ENCODE results near the gene RANGAP1. TPM values are rescaled to one million over a fixed set of nuclear protein-coding genes. Genes with fewer than 3 reads are reported as not detected.
A peak's percentile ranks its signal among the peaks of the same experiment; 100 is the strongest.

Gene RANGAP1
- total RNA-seq, 1 donor from 2014 or later: 71.5 TPM

- Mint-ChIP-seq H3K27ac (ENCODE audit: unreplicated experiment) (no peak overlapping the region), H3K27me3 (ENCODE audit: unreplicated experiment) (peaks cover 8% of the 10 kb centered on the region), H3K36me3 (ENCODE audit: low read depth, unreplicated experiment) (peaks cover 14% of the 10 kb centered on the region), H3K4me1 (ENCODE audit: unreplicated experiment) (peaks cover 24% of the 10 kb centered on the region), H3K4me3 (ENCODE audit: unreplicated experiment) (peak overlapping the region; percentile 47), H3K9me3 (ENCODE audit: unreplicated experiment) (no peaks in the 10 kb centered on the region)
- TF ChIP-seq, protein P1, sequence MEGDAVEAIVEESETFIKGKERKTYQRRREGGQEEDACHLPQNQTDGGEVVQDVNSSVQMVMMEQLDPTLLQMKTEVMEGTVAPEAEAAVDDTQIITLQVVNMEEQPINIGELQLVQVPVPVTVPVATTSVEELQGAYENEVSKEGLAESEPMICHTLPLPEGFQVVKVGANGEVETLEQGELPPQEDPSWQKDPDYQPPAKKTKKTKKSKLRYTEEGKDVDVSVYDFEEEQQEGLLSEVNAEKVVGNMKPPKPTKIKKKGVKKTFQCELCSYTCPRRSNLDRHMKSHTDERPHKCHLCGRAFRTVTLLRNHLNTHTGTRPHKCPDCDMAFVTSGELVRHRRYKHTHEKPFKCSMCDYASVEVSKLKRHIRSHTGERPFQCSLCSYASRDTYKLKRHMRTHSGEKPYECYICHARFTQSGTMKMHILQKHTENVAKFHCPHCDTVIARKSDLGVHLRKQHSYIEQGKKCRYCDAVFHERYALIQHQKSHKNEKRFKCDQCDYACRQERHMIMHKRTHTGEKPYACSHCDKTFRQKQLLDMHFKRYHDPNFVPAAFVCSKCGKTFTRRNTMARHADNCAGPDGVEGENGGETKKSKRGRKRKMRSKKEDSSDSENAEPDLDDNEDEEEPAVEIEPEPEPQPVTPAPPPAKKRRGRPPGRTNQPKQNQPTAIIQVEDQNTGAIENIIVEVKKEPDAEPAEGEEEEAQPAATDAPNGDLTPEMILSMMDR (IDR thresholded peaks at IDR 0.05; ENCODE audit: unreplicated experiment): no peak
- no peak for DNase-seq (ENCODE audit: low spot score)
These were observed 54.6 kb downstream of the RANGAP1 start for GRCh38 chr22:41231369-41231768.

DNA sequence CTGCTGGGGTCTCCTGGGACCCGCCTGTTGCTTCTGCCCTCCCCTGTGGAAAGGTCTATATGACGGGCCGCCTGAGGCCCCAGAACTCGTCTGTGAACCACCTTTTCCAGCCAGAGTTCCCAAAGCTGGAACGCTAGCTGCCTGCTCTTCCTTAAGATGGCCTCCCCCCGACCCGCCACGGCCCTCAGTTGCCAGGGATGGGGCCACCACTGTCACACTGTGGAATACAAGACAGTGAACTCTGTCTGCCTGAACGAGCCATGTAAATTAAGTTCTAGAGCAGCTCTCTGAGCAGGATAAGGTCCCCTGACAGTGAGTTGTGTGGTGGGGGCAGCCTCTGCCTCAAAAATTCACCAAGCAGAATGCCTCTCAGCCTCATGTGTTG lies 55.6 kb downstream of the RANGAP1 start:
- H3K4me3 Mint-ChIP-seq (ENCODE audit: unreplicated experiment): no peak overlapping the region

GRCh38 chr22:41229730-41230400 lies 56.1 kb downstream of the RANGAP1 start:
- Mint-ChIP-seq H3K4me3 (ENCODE audit: unreplicated experiment) (no peak overlapping the region), H3K9me3 (ENCODE audit: unreplicated experiment) (no peaks in the 10 kb centered on the region), H3K36me3 (ENCODE audit: low read depth, unreplicated experiment) (peaks cover 14% of the 10 kb centered on the region), H3K27me3 (ENCODE audit: unreplicated experiment) (peaks cover 6% of the 10 kb centered on the region), H3K4me1 (ENCODE audit: unreplicated experiment) (peaks cover 24% of the 10 kb centered on the region), H3K27ac (ENCODE audit: unreplicated experiment) (peak overlapping the region; percentile 94)
- TF ChIP-seq, protein P1 (IDR thresholded peaks at IDR 0.05; ENCODE audit: unreplicated experiment): no peak
- DNase-seq (ENCODE audit: low spot score): peak; percentile 35

More for the DNA sequence above, 55.6 kb downstream of the RANGAP1 start:
- Mint-ChIP-seq H3K36me3 (ENCODE audit: low read depth, unreplicated experiment) (peaks cover 14% of the 10 kb centered on the region), H3K9me3 (ENCODE audit: unreplicated experiment) (no peaks in the 10 kb centered on the region), H3K27ac (ENCODE audit: unreplicated experiment) (peak overlapping the region; percentile 94), H3K27me3 (ENCODE audit: unreplicated experiment) (peaks cover 6% of the 10 kb centered on the region), H3K4me1 (ENCODE audit: unreplicated experiment) (peaks cover 24% of the 10 kb centered on the region)
- TF ChIP-seq, protein P1 (IDR thresholded peaks at IDR 0.05; ENCODE audit: unreplicated experiment): no peak
- DNase-seq (ENCODE audit: low spot score): no peak

- Mint-ChIP-seq H3K9me3 (ENCODE audit: unreplicated experiment) (no peaks in the 10 kb centered on the region), H3K4me1 (ENCODE audit: unreplicated experiment) (peaks cover 24% of the 10 kb centered on the region), H3K4me3 (ENCODE audit: unreplicated experiment) (no peak overlapping the region), H3K27me3 (ENCODE audit: unreplicated experiment) (peaks cover 6% of the 10 kb centered on the region), H3K36me3 (ENCODE audit: low read depth, unreplicated experiment) (peaks cover 20% of the 10 kb centered on the region), H3K27ac (ENCODE audit: unreplicated experiment) (no peak overlapping the region)
- TF ChIP-seq, protein P1 (IDR thresholded peaks at IDR 0.05; ENCODE audit: unreplicated experiment): no peak
- DNase-seq (ENCODE audit: low spot score): no peak
These were observed 56.8 kb downstream of the RANGAP1 start for GRCh38 chr22:41229215-41229614.
